WTC11 (cell line): Measurements from ENCODE around the gene NSF.
"Not testable (repeated sequence)": the region's sequence is repeated elsewhere in the genome, so short reads cannot be mapped to it uniquely, and the experiment has no call there.

Experiments
- CBFB ChIP-seq: sonication (generic); formaldehyde crosslinking; IDR thresholded peaks from 2 replicates; pipeline ENCODE4 v1.8.1; 2022; ENCODE audit warnings: mild to moderate bottlenecking, low read depth, missing genetic modification reagents
- ESRRA ChIP-seq: sonication (generic); formaldehyde crosslinking; IDR thresholded peaks from 2 replicates; pipeline ENCODE4 v1.8.1; 2022; ENCODE audit warnings: mild to moderate bottlenecking, missing genetic modification reagents, borderline replicate concordance
- FOXK1 ChIP-seq: sonication (generic); formaldehyde crosslinking; IDR thresholded peaks from 2 replicates; pipeline ENCODE4 v1.8.0; 2022; ENCODE audit warnings: mild to moderate bottlenecking, moderate library complexity, missing genetic modification reagents
- GRHL2 ChIP-seq: fragments of 250-450 bp; sonication (Bioruptor Pico); IDR thresholded peaks from 2 replicates; pipeline ENCODE4 v1.8.0; 2022; ENCODE audit warnings: mild to moderate bottlenecking, moderate library complexity; ENCODE audit not compliant: insufficient replicate concordance, severe bottlenecking
- JUN ChIP-seq: sonication (generic); formaldehyde crosslinking; IDR thresholded peaks from 2 replicates; pipeline ENCODE4 v1.8.0; 2023; ENCODE audit warnings: mild to moderate bottlenecking, missing genetic modification reagents
- STAT6 ChIP-seq: sonication (generic); formaldehyde crosslinking; conservative IDR thresholded peaks from 2 replicates; pipeline ENCODE4 v1.8.1; 2023; ENCODE audit warnings: mild to moderate bottlenecking, low read depth, missing genetic modification reagents, moderate library complexity
- ZNF219 ChIP-seq: sonication (generic); formaldehyde crosslinking; IDR thresholded peaks from 2 replicates; pipeline ENCODE4 v1.8.0; 2023; ENCODE audit warnings: missing genetic modification reagents, mild to moderate bottlenecking, borderline replicate concordance
- ZNF232 ChIP-seq: sonication (generic); formaldehyde crosslinking; IDR thresholded peaks from 2 replicates; pipeline ENCODE4 v1.8.0; 2022; ENCODE audit warnings: mild to moderate bottlenecking, missing genetic modification reagents
- ZNF281 ChIP-seq: sonication (generic); formaldehyde crosslinking; IDR thresholded peaks from 2 replicates; pipeline ENCODE4 v1.8.0; 2023; ENCODE audit warnings: mild to moderate bottlenecking, missing genetic modification reagents
- ZNF425 ChIP-seq: fragments of 250-450 bp; sonication (Bioruptor Pico); conservative IDR thresholded peaks from 2 replicates; pipeline ENCODE4 v1.9.0; 2021; ENCODE audit warnings: mild to moderate bottlenecking
- TF ChIP-seq, protein P1 (sequence below): sonication (generic); formaldehyde crosslinking; IDR thresholded peaks from 2 replicates; pipeline ENCODE4 v1.8.1; 2023; ENCODE audit warnings: mild to moderate bottlenecking, missing genetic modification reagents
- TF ChIP-seq, protein P2 (sequence below): fragments of 200-600 bp; IDR thresholded peaks from 2 replicates; pipeline ENCODE4 v1.8.0; 2022; ENCODE audit warnings: antibody characterized with exemption

DNA sequence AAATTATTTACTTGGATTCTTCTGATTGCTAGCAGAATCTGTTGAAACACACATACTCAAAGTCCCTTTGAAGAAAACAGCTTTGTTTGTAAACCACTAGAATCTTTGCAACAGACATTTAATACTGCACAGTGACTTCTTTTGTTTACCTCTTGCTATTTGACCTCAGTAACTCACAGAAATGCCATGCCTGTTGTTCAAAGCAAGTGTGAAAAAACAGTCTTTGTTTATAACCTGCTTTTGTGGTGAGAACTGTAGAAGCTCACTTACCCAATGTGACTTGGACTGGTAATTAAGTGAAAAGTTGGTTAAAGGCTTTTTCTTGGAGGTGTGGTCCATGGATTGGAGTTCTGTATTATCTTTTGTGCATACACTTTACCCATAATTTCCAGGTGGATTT lies 44.4 kb downstream of the NSF start:
- TF ChIP-seq ESRRA; CBFB; JUN (CRISPR knock-in tag); ZNF281 (CRISPR knock-in tag); ZNF232 (CRISPR knock-in tag); ZNF219 (CRISPR knock-in tag); ZNF425 (CRISPR knock-in tag); FOXK1 (CRISPR knock-in tag); STAT6 (CRISPR knock-in tag); GRHL2 (CRISPR knock-in tag): not testable (repeated sequence)
- TF ChIP-seq, protein P1, sequence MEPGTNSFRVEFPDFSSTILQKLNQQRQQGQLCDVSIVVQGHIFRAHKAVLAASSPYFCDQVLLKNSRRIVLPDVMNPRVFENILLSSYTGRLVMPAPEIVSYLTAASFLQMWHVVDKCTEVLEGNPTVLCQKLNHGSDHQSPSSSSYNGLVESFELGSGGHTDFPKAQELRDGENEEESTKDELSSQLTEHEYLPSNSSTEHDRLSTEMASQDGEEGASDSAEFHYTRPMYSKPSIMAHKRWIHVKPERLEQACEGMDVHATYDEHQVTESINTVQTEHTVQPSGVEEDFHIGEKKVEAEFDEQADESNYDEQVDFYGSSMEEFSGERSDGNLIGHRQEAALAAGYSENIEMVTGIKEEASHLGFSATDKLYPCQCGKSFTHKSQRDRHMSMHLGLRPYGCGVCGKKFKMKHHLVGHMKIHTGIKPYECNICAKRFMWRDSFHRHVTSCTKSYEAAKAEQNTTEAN (CRISPR knock-in tag) = not testable (repeated sequence)
- TF ChIP-seq, protein P2, sequence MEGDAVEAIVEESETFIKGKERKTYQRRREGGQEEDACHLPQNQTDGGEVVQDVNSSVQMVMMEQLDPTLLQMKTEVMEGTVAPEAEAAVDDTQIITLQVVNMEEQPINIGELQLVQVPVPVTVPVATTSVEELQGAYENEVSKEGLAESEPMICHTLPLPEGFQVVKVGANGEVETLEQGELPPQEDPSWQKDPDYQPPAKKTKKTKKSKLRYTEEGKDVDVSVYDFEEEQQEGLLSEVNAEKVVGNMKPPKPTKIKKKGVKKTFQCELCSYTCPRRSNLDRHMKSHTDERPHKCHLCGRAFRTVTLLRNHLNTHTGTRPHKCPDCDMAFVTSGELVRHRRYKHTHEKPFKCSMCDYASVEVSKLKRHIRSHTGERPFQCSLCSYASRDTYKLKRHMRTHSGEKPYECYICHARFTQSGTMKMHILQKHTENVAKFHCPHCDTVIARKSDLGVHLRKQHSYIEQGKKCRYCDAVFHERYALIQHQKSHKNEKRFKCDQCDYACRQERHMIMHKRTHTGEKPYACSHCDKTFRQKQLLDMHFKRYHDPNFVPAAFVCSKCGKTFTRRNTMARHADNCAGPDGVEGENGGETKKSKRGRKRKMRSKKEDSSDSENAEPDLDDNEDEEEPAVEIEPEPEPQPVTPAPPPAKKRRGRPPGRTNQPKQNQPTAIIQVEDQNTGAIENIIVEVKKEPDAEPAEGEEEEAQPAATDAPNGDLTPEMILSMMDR = not testable (repeated sequence)
